COR-L47 (cell line): ENCODE data around the gene HERC4.
"Not testable (repeated sequence)": the region's sequence is repeated elsewhere in the genome, so short reads cannot be mapped to it uniquely, and the experiment has no call there.

Source experiments
- DNase-seq: peaks from one replicate; lab custom pipeline; 2025; lab: John Stamatoyannopoulos, UW

The HERC4 gene

DNA sequence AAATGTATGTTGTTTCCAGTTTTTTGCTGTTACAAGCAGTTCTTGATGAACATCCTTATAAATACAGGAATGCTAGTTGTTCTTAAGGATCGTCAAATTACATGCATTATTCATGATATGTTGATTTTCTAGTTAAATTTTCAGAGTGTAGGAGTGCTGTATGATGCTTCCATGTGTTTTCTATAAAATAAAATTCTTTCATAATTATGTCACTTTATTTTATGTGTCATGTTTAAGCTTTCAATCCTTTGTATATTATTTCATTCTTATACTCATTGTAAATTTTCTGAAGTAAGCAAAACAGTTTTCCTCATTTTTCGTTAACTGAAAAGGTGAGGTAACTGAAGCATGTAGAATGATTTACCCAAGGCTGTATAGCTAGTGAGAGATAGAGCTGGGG is 17.4 kb upstream of the HERC4 start:
- DNase-seq: no peak

DNA sequence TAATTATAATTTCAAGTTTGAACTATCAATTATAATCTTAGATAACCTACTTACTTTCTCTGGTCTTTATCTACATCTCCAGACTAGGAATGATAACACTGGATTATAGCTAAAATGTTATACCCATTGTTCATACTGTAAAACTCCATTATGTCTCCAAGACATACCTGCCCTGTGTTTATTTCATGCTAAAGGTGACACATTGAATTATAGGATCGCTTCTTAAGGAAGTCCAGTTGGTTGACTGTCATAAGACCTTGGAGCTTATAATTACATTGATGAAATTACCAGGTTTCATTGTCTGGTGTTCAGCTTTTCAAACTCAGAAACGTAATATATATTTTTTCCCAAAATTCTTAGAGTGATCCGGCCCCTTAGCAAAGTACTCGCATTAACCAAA is 15.5 kb upstream of the HERC4 start:
- DNase-seq: no peak

DNA sequence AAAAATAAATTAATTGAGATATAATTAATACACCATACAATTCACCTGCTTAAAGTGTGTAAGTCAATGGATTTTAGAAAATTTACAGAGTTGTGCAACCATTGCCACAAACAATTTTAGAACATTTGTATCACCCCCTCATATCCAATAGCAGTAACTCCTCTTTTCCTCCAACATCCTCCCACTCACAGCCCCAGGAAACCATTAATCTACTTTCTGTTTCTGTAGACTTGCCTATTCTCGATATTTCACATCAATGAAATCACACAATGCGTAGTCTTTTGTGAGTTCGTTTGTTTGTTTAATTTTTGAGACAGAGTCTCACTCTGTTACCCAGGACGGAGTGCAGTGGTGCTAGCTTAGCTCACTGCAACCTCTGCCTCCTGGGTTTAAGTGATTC is 13.7 kb upstream of the HERC4 start:
- no peak for DNase-seq

DNA sequence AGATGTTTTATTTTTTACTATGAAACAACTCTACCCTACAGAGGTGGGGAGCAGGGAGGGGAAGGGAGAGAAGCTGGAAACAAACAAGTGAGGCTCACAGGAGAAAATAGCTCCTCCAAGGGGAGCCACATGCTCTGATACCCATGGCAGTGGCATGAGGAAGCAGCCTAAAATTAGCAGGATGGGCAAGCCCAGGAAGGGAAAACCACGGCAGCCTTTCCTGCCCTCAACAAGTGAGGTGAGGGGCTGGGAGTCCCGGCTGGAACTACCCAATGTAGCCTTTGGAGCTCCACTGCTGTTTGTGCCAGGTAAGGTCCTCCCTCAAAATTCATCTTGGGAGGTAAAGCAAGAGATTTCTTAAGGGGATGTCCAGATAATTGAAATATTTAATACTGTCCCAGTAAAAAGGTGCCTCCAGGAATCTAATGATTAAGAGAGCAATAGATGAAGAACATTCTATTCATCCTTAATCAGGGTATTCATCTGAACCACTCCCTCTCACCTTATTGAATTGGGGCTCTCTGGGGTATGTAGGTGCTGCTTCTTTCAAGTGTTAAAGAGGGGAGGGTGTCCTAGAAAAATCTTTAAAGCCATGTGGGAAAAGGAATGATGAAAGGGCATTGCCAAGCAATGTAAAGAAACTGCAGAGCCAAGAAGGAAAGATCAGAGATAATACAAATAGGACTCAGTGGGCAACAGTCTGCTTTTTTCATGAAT is 12.8 kb upstream of the HERC4 start:
- DNase-seq: no peak

DNA sequence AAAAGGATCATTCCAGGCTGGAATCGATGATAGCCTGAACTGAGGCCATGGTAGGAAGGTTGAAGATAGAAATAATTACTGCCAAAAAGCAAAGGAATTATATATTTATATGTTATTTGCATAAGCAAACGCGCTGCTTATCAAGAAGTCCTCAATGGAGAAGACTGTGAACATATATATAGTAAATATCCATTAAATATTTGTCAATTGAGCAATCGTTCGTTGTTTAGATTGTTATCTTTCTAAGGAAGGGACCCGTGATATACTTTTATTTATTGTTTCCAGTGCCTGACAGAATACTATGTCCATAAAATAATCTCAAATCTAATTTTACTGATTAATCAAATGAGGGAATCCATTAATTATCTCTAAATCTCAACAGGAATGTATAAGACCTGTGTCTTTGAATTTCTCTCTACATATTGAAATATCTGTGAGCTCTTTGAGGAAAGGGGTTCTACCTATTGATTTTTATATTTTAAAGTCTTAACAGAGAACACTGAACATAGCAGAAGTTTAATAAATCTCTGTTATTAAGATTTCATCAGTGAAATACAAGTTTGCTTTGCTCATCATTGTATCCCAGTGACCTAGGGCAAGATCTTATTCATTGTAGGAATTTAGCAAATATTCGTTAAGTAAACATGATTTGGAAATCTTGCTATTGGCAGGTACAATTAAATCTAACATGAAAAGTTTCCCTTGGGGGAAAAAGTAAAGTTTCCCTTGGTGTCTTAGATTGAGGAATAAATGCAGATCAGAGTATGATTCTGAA is 12.0 kb upstream of the HERC4 start:
- DNase-seq: no peak

DNA sequence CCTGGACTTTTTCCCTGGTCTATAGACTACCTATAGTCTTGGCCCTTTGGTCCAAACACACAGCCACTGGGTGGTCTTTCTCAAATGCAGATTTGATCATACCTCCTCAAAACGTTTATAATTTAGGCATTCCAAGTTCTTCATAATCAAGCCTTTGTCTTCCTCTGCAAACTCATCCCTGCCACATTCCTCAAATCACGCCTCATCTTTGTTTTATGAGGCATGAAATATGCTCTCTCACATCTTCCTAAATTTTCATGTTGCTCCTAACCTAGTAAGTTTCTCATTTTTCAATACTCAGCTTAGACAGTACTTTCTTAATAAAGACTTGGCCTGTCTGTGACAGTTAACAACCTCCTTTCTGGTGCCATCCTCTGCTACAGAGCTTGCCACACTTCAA is 10.9 kb upstream of the HERC4 start:
- no peak for DNase-seq

DNA sequence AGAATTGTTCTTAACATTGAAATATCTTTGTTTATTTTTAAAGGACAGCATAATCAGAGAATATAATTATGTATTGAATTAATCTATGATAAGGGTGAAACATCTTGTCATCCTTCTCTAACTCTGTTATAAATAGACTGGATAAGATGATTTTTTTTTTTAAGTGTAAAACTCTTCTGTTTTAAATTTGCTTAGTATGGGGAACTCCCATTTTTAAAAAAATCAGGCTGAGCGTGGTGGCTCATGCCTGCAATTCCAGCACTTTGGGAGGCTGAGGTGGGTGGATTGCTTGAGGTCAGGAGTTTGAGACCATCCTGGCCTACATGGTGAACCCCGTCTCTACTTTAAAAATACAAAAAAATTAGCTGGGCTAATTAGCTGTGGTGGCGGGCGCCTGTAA is 9.4 kb upstream of the HERC4 start:
- no peak for DNase-seq

DNA sequence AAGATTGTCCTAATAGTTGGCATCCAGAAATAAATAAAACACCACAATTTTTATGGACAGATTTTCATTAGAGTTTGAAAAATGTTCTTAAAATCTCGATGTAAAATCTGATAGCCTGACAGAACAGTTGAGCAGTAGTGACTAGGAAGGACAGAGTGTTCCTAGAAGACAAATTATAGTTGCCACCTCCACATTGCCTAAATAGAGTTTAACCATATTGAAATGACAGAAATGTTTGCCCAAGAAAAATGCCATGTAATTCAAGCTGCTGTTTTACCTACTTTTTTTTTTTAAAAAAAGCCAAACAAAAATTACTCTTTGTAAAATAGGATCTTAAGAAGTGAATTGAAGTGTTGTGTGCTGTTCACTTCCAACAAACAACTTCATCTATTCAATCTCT is 8.9 kb upstream of the HERC4 start:
- DNase-seq: no peak

DNA sequence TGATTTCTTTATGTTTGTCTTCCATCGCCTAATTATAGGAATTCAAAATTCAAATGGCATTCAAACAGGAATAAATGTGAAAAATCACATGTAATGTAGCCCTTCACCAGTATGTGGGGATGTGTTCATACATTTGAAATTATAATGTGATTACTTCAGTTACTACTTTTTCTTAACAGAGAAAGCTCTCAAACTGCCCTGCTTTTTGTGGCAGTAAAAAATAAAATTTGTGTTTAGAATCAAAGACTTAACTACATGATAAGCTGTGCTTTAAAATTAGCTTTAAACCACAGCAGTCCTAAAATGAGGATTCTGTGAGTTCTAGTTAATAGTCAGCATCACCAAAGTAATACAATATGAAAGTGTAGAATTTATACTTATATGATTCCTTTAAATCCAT is 7.8 kb upstream of the HERC4 start:
- DNase-seq: no peak

DNA sequence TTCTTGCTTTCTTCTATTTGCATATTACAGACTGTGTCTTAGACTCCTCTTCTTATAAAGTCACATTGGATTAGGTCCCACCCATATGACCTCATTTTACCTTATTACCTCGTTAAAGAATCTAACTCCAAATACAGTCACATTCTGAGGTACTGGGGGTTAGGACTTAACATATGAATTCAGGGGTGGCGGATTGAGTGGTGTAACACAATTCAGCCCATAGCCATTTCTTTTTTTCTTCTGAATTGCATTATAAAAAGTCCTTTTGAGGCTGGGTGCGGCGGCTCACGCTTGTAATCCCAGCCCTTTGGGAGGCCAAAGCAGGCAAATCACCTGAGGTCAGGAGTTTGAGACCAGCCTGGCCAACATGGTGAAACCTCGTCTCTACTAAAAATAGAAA is 6.8 kb upstream of the HERC4 start:
- no peak for DNase-seq

DNA sequence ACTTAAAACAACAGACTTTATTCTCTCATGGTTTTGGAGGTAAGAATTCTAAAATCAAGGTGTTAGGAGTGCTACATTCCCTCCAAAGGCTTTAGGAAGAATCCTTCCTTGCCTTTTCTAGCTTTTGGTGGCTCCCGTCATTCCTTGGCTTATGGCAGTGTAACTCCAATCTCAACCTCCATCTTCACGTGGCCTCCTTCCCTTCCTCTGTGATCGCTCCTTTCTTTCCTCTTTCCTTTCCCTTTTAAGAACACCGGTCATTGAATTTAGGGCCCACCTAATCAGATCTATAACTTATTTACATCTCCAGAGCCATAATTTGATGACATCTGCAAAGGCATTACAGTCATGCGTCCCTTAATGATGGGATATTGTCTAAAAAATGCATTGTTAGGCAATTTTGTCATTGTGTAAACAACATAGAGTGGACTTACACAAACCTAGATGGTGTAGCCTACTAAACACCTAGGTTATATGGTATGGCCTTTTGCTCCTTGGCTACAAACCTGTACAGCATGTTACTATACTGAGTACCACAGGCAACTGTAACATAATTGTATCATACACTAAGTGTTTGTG is 5.9 kb upstream of the HERC4 start:
- no peak for DNase-seq

DNA sequence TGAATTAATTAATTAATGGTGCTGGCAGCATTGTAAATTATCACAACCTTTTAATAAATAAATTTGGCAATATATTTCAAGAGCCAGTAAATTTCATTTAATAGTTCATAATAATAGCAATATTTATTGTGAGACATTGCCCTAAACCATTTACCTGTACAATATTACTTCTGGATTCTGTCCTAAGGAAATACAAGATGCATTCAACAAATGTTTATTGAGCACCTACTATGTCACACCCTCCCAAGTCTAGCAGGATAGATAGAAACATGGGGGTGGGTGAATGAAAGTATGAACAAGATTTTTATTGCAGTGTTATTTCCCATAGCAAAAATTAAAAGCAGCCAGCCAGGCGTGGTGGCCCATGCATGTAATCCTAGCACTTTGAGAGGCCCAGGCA is 4.4 kb upstream of the HERC4 start:
- DNase-seq: no peak

DNA sequence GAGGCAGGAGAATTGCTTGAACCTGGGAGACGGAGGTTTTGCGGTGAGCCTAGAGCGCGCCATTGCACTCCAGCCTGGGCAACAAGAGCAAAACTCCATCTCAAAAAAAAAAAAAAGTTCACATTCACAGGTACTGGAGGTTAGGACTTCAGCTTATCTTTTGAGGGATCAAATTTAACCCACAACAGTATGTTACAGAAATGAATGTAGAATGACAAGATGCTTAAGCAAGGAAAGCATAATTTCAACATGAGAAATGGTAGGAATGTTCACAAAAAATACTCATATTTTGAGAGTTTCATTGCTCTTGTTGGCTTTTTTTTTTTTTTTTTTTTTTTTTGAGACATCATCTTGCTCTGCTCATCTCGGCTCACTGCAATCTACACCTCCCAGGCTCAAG is 1.9 kb upstream of the HERC4 start:
- DNase-seq: no peak

DNA sequence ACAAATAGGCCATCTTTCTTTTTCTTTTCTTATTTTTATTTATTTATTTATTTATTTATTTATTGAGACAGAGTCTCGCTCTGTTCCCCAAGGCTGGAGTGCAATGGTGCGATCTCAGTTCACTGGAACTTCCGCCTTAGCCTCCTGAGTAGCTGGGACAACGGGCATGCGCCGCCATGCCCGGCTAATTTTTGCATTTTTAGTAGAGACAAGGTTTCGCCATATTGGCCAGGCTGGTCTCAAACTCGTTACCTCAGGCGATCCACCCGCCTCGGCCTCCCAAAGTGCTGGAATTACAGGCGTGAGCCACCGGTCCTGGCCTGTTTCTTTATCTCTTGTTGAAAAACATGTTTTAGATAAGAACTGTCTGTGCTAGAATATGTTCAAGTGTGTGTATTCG is 998 bp upstream of the HERC4 start:
- DNase-seq: not testable (repeated sequence)

DNA sequence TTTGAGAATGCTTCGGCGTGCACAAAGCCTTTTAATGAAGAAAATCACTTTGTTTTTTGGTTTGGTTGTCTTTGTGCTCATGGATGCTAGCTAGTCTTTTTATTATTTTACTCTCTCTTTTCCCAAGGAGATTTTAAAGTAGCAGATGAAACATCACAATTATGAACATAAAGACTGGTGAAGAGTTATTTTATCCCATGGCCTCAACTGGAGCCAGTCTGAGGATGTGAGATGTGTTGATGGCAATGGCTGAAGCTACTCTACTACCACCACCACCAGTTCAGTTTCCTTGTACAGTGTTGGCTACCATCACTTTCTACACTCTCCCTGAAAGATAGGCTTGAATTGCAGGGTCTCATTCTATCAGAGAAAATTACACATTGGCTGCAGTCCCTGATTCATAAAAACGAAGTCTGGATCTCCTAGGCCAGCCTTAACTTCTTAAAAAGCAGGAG is 494 bp upstream of the HERC4 start:
- no peak for DNase-seq

DNA sequence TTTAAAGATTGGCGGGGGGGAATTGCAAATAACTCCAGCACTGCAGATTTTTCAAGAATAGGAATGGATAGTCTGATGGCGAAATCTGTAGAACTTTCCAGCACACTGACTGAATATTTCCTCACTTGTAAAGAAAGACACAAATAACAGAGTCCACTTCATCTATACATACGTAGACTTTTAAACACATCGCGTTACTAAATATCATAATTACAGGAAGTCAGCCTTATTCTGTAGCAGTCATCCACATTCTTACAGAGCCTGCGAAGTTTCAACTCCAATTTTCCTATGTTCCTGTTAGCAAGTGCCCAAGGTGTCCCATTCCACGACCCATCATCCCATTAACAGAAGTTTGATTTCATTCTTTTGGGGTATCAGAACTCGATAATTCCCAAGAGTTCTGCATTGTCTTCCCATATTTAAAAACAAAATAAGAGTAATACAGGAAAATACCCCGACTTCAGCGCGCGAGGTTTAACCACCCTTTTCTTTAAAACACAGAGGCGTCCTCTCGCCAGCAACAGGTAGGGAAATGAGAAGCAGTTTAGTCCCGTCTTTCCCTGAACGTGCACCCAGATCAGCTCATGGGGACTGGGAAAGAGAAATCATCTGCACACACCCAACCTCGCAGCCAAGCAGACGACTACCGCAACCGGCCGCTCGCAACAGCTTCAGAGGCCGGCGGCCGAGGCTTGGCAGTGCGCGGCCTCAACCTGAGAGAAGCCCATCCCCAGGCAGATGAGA is 880 bp downstream of the HERC4 start:
- DNase-seq: no peak

DNA sequence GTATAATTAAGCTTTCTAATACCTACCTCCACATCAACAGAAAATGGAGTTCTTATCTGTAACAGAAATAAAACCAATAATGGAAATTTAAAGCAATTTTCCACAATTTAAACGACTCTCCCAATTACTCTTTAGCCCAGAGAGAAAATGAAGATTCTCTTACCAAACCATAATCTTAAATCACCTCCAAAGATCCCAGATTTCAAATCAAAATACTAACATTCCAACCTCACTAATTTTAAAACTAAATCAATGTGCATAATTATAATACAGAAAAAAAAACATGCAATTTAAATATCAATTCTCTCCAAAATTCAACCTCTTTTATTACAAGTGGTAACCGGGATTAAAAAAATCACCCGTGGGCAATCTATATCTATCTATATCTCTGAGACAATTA is 1.5 kb downstream of the HERC4 start:
- DNase-seq: no peak

DNA sequence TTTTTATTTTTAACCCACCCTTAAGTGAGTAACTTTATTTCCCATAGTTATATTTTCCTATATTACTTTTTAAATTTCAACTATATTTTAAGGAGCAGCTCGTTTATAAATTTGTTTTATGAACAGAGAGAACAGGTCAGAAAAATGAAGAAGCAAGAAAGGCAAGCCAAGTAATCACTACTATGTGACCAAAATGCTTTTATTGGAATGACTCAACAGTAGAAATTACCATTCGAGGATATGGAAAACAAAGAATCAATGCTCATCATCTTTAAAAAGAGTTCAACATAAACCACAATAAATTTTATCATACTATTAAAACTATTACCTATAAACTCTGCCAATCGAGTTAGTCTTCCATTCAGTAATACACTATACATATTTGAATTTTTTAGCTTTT is 7.6 kb downstream of the HERC4 start:
- no peak for DNase-seq

DNA sequence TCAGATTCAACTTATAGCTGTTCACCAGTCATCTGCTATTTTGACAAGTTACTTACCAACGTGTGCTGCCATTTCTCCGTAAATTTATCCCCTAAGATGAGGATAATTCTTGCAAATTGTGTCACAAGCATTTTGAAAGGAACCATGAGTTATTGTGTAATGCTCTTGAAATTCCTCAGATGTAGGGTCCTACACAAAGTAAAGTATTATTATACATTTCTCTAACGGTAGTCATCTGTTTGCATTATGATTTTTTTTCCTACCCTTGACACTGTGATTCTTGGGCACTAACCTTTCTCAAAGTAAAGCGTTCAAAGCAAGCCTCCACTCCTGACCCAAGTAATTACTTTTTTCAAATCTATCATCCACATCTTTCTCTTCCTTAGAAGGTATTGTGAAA is 8.1 kb downstream of the HERC4 start:
- DNase-seq: no peak

DNA sequence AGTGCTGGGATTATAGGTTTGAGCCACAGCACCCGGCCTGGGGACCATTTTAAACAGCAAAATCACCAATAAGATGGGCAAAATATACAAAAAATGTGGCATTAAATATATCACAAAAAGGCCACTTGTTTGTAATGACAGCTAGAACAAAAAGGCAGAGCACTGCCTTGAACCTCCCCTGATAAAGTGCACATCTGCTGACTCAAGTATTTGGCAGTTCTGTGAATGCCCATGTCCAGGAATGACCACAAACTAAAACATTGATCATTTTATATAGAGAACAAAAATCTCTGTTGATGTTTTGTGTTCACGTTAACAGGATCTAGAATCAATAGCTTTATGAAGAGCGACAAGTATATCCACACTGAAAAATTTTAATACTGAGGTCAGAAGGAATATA is 21.5 kb downstream of the HERC4 start:
- DNase-seq: no peak

DNA sequence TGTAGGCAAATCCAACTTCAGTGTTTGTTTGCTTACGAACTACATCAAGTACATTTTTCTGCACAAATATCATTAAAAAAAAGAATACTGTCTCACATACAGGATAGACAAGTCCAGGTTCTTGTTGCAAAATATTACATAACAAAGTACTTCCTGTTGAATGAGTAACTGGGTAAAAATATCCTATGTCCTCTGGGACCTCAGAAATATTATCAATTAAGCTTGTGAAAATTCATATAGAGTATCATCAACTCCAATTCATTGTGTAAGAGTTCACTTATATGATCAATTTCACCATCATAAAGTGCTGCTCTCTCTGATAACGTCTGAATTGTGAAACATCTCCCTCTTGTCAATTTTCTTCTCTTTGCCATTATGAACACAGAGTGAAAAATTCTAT is 22.6 kb downstream of the HERC4 start:
- no peak for DNase-seq

DNA sequence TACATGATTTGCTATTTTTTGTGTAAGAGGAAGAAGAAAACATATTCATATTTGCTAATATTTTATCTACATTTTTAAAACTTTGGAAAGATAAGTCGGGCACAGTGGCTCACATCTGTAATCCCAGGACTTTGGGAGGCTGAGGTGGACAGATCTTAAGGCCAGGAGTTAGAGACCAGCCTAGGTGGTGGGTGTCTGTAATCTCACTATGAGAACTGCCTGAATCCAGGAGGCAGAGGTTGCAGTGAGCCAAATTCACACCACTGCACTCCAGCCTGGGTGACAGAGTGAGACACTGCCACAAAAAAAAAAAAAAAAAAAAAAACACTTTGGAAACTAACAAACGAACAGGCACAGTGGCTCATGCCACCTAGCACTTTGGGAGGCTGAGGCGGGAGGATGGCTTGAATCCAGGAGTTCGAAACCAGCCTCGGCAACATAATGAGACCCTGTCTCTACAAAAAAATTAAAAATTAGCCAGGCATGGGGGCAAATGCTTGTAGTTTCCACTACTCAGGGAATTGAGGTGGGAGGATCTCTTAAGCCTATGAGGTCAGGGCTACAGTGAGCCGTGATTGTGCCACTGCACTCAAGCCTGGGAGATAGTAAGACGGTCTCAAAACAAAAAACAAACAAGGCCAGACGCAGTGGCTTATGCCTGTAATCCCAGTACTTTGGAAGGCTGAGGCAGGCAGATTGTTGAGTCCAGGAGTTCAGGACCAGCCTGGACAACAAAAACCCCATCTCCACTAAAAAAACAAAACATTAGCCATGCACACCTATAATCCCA is 25.6 kb downstream of the HERC4 start:
- no peak for DNase-seq
